HEK293T (cell line): ENCODE results near the gene KRTAP9-8.
"Not testable (repeated sequence)": the region's sequence is repeated elsewhere in the genome, so short reads cannot be mapped to it uniquely, and the experiment has no call there.

Experiments used
- CTCF ChIA-PET: fragments of 350-600 bp; formaldehyde crosslinking; extraction: SDS; loops from one replicate; lab custom pipeline; 2021; ENCODE audit warnings: antibody characterized with exemption, inconsistent platforms; lab: Yijun Ruan, JAX
- POLR2A ChIA-PET: fragments of 350-600 bp; formaldehyde crosslinking; extraction: SDS; loops from one replicate; lab custom pipeline; 2020; ENCODE audit warnings: antibody characterized with exemption, inconsistent platforms; lab: Yijun Ruan, JAX
- DNase-seq: peaks from one replicate; pipeline ENCODE4 v3.0.0; 2012; ENCODE audit warnings: mixed read lengths; ENCODE audit errors: extremely low spot score
- ARNT ChIP-seq: fragments of 450-650 bp; IDR thresholded peaks from 2 replicates; pipeline ENCODE4 v1.6.1; 2017; ENCODE audit warnings: mild to moderate bottlenecking
- BHLHE40 ChIP-seq: fragments of 450-650 bp; IDR thresholded peaks from 2 replicates; pipeline ENCODE4 v1.6.1; 2016; ENCODE audit warnings: mild to moderate bottlenecking, moderate library complexity, borderline replicate concordance
- CTBP1 ChIP-seq: fragments of 450-650 bp; IDR thresholded peaks from 2 replicates; pipeline ENCODE4 v1.6.1; 2016; ENCODE audit warnings: borderline replicate concordance
- ELF4 ChIP-seq: fragments of 450-650 bp; IDR thresholded peaks from 2 replicates; pipeline ENCODE4 v1.6.1; 2017; ENCODE audit warnings: antibody characterized with exemption
- FOXA1 ChIP-seq: fragments of 450-650 bp; IDR thresholded peaks from 2 replicates; pipeline ENCODE4 v1.6.1; 2016; ENCODE audit warnings: mild to moderate bottlenecking
- FOXK2 ChIP-seq: fragments of 450-650 bp; IDR thresholded peaks from 2 replicates; pipeline ENCODE4 v1.6.1; 2016; ENCODE audit warnings: mild to moderate bottlenecking
- FOXM1 ChIP-seq: fragments of 450-650 bp; IDR thresholded peaks from 2 replicates; pipeline ENCODE4 v1.6.1; 2017; ENCODE audit warnings: mild to moderate bottlenecking, borderline replicate concordance
- HDGF ChIP-seq: fragments of 450-650 bp; IDR thresholded peaks from 2 replicates; pipeline ENCODE4 v1.6.1; 2017; ENCODE audit warnings: antibody characterized with exemption, borderline replicate concordance
- L3MBTL2 ChIP-seq: fragments of 450-650 bp; conservative IDR thresholded peaks from 2 replicates; pipeline ENCODE4 v1.6.1; 2016; ENCODE audit warnings: mild to moderate bottlenecking
- LEF1 ChIP-seq: fragments of 450-650 bp; IDR thresholded peaks from 2 replicates; pipeline ENCODE4 v1.6.1; 2017; ENCODE audit warnings: mild to moderate bottlenecking, borderline replicate concordance
- NFRKB ChIP-seq: fragments of 450-650 bp; IDR thresholded peaks from 2 replicates; pipeline ENCODE4 v1.6.1; 2016; ENCODE audit warnings: mild to moderate bottlenecking, moderate library complexity
- PKNOX1 ChIP-seq: fragments of 450-650 bp; IDR thresholded peaks from 2 replicates; pipeline ENCODE4 v1.6.1; 2016
- SP1 ChIP-seq: fragments of 450-650 bp; IDR thresholded peaks from 2 replicates; pipeline ENCODE4 v1.6.1; 2017
- SUZ12 ChIP-seq: fragments of 450-650 bp; IDR thresholded peaks from 2 replicates; pipeline ENCODE4 v1.6.1; 2016; ENCODE audit warnings: mild to moderate bottlenecking
- TARDBP ChIP-seq: fragments of 450-650 bp; IDR thresholded peaks from 2 replicates; pipeline ENCODE4 v1.6.1; 2016
- ZNF384 ChIP-seq: fragments of 450-650 bp; IDR thresholded peaks from 2 replicates; pipeline ENCODE4 v1.6.1; 2016

KRTAP9-8 gene

GRCh38 chr17:41212524-41213169 is 25.2 kb upstream of the KRTAP9-8 start:
- ChIA-PET CTCF (no interaction called here), POLR2A (no interaction called here)
- no peak for TF ChIP-seq TARDBP
- no peak for TF ChIP-seq BHLHE40
- no peak for TF ChIP-seq ELF4
- TF ChIP-seq FOXK2, result no peak
- TF ChIP-seq FOXM1, result no peak
- TF ChIP-seq CTBP1, result no peak
- TF ChIP-seq PKNOX1, result no peak
- no peak for DNase-seq

DNA sequence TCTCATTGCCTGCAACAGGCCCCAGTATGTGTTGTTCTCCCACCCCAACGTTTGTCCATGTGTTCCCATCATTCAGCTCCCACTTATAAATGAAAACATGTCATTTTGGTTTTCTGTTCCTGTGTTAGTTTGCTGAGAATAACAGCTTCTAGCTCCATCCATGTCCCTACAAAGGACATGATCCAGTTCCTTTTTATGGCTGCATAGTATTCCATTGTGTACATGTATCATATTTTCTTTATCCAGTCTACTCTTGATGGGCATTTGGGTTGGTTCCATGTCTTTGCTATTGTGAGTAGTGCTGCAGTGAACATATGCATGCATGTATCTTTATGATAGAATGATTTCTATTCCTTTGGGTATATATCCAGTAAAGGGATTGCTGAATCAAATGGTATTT is 22.1 kb upstream of the KRTAP9-8 start:
- TF ChIP-seq ARNT, result no peak
- TF ChIP-seq HDGF, result no peak
- TF ChIP-seq SUZ12, result no peak
- no peak for TF ChIP-seq CTBP1
- no peak for TF ChIP-seq ZNF384
- TF ChIP-seq FOXK2, result no peak
- no peak for TF ChIP-seq L3MBTL2
- TF ChIP-seq SP1, result no peak
- no peak for TF ChIP-seq FOXA1
- TF ChIP-seq PKNOX1, result no peak
- TF ChIP-seq LEF1, result no peak
- TF ChIP-seq BHLHE40, result no peak
- no peak for TF ChIP-seq FOXM1
- TF ChIP-seq ELF4, result no peak
- TF ChIP-seq NFRKB, result no peak
- TF ChIP-seq TARDBP, result no peak
- DNase-seq, result no peak
- ChIA-PET POLR2A (no interaction called here), CTCF (no interaction called here)

DNA sequence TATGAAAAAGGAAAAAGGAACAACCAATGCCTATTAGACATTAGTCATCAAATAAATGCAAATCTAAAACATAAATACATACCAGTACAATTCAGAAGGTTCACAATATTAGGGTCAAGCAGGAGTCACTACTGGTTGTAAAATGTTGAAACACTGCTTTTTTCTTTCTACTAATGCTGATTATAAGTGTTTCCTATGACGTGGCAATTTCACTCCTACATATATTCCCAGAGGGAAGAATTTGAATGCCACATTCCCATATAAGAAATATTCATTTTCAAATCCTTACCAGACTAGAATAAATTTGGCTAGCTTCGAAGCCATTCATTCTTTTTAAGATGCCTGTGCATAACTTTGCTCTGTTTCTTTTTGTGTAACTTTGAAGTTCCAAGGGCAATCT is 14.0 kb upstream of the KRTAP9-8 start:
- ChIA-PET POLR2A (no interaction called here), CTCF (no interaction called here)
- TF ChIP-seq SUZ12 (no peak), LEF1 (no peak), CTBP1 (no peak), SP1 (no peak), NFRKB (no peak)
- no peak for DNase-seq

DNA sequence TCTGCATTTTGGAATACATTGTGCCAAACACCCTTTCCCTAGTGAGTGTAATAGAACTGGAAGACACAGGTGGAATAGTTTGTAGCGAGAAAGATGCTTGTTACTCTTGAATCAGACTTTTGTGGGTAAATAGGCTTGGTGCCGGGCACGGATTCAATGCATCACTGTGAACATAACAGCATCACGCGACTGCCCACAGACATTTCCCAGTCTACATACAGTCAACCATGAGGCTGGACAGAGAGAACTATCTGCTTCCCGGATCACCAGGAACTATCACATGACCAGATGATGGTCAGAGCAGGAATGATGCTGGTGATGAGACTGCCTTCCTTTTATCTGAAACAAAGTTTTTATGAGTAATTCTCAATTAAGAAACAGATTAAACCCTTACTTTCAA is 11.7 kb upstream of the KRTAP9-8 start:
- TF ChIP-seq ARNT, result no peak
- no peak for TF ChIP-seq ELF4
- TF ChIP-seq BHLHE40, result no peak
- no peak for TF ChIP-seq TARDBP
- no peak for TF ChIP-seq L3MBTL2
- TF ChIP-seq PKNOX1, result no peak
- TF ChIP-seq SUZ12, result no peak
- no peak for DNase-seq
- CTCF ChIA-PET, result no interaction called here
- POLR2A ChIA-PET, result no interaction called here

- CTCF ChIA-PET, DNase-seq, POLR2A ChIA-PET: not testable (repeated sequence)
Measured at GRCh38 chr17:41226598-41227095, 11.2 kb upstream of the KRTAP9-8 start, which contains the start of gene KRTAP9-2. Gene KRTAP9-2, plus strand, starts transcription at chr17:41226648. Its CDS starts 7 bp downstream, at chr17:41226655.

DNA sequence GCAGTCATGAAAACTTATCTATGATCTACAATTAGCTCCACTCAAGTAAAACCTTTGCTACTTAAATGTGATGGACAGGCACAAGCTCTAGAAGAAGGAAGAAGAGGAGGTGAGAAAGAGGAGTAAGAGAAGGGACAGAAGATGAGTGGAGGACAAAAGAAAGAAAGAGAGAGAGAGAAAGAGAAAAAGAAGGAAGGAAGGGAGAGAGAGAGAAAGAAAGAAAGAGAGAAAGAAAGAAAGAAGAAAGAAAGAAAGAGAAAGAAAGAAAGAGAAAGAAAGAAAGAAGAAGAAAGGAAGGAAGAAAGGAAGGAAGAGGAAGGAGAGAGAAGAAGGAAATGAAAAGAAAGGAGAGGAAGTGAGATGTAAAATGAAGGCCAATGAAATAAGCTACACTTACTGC is 7.7 kb upstream of the KRTAP9-8 start:
- ChIA-PET POLR2A (no interaction called here), CTCF (interaction anchor here (1.3 kb wide), 1 partner anchor 458 kb away, joined by 3 read pairs; the partner anchor contains the start of gene EIF1)
- TF ChIP-seq PKNOX1 (no peak), NFRKB (no peak)
- DNase-seq, result no peak

- no peak for DNase-seq
- POLR2A ChIA-PET, result no interaction called here
- CTCF ChIA-PET, result no interaction called here
- TF ChIP-seq ARNT, result no peak
- no peak for TF ChIP-seq CTBP1
- TF ChIP-seq NFRKB, result no peak
- TF ChIP-seq SUZ12, result no peak
- no peak for TF ChIP-seq ZNF384
- no peak for TF ChIP-seq ELF4
- no peak for TF ChIP-seq LEF1
- no peak for TF ChIP-seq FOXK2
- no peak for TF ChIP-seq FOXM1
- TF ChIP-seq FOXA1, result no peak
- no peak for TF ChIP-seq TARDBP
- TF ChIP-seq BHLHE40, result no peak
- TF ChIP-seq SP1, result no peak
- no peak for TF ChIP-seq L3MBTL2
Measured at GRCh38 chr17:41231731-41232130, 6.1 kb upstream of the KRTAP9-8 start.

DNA sequence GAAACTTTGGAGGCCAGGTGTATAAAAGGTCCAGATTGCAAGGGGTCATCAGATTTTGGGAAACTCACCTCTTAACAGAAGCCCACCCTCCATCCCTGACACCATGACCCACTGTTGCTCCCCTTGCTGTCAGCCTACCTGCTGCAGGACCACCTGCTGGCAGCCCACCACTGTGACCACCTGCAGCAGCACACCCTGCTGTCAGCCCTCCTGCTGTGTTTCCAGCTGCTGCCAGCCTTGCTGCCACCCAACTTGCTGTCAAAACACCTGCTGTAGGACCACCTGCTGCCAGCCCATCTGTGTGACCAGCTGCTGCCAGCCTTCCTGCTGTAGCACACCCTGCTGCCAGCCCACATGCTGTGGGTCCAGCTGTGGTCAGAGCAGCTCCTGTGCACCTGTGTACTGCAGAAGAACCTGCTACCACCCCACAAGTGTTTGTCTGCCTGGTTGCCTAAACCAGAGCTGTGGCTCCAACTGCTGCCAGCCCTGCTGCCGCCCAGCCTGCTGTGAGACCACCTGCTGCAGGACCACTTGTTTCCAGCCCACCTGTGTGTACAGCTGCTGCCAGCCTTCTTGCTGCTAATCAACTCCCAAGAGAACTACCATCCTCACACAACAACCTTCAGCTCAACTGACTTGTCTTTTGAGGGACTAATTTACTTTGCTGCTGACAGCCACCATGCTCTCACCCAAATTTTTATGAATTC is 5.2 kb upstream of the KRTAP9-8 start, which contains the start of gene KRTAP9-3:
KRTAP9-3 (plus strand) TSS at position 51 of the 707 bp plus-strand sequence; CDS start at position 104, 53 bp downstream.
- POLR2A ChIA-PET, DNase-seq: not testable (repeated sequence)
- CTCF ChIA-PET, result interaction anchor here (1.0 kb wide), 1 partner anchor 316 kb away, joined by 4 read pairs; no protein-coding TSS in a partner anchor

GRCh38 chr17:41237116-41237515 is 683 bp upstream of the KRTAP9-8 start:
- DNase-seq, CTCF ChIA-PET, POLR2A ChIA-PET: not testable (repeated sequence)

DNA sequence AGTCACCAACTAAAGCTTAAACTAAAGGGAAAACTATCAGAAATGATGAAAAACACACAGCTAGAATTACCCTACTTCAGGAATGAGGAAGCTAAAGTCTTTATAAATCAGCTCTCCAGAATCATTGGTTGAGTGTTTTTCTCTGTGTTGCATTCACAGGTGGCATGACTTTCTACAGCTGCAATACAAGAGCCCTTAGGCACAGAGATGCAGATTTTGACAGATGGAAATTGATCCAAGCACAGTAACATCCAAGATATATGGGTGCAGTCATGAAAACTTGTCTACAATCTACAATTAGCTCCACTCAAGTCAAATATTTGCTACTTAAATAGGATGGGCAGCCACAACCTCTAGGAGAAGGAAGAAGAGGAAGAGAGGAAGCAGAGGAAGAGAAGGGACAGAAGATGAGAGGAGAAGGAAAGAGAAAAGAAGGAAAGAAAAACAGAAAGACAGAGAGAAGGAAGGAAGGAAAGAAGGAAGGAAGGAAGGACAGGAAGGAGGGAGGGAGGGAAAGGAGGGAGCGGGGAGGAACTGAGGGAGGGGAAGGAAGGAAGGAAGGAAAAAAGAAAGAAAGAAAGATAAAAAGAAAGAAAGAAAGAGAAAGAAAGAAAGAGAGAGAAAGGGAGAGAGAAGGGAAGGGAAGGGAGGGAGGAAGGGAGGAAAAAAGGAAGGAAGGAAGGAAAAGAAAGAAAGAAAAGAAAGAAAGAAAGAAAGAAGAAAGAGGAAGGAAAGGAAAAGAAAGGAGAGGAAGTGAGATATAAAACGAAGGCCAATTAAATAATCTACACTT is 9.4 kb downstream of the KRTAP9-8 start:
- DNase-seq, CTCF ChIA-PET, POLR2A ChIA-PET: not testable (repeated sequence)
